Mesothelial cell of epicardium (in vitro differentiated cells): ENCODE measurements around the gene BTG2. TPM values are rescaled to one million over a fixed set of nuclear protein-coding genes. Genes with fewer than 3 reads are reported as not detected.

Experiments used
- DNase-seq, 2 experiments: peaks; one replicate each; pipeline ENCODE4 v3.0.0; 2021; ENCODE audit warnings: low spot score in 2 of 2; ENCODE audit not compliant: unreplicated experiment in 2 of 2
- H3K27ac Mint-ChIP-seq: 2 replicates; pipeline ENCODE4 v1.8.0; 2021; ENCODE audit warnings: mixed read lengths
- H3K27me3 Mint-ChIP-seq: 2 replicates; pipeline ENCODE4 v1.8.0; 2021; ENCODE audit warnings: low read depth, mixed read lengths
- H3K36me3 Mint-ChIP-seq: 2 replicates; pipeline ENCODE4 v1.8.0; 2021; ENCODE audit warnings: mixed read lengths
- H3K4me1 Mint-ChIP-seq: 2 replicates; pipeline ENCODE4 v1.8.0; 2021; ENCODE audit warnings: mixed read lengths
- H3K4me3 Mint-ChIP-seq: 2 replicates; pipeline ENCODE4 v1.8.0; 2021; ENCODE audit warnings: mild to moderate bottlenecking, moderate library complexity, mixed read lengths
- H3K9me3 Mint-ChIP-seq: 2 replicates; pipeline ENCODE4 v1.8.0; 2021; ENCODE audit warnings: mixed read lengths
- CTCF ChIP-seq: fragments of 200-600 bp; sonication (generic); IDR thresholded peaks from one replicate; pipeline ENCODE4 v1.5.0; 2021; ENCODE audit warnings: antibody characterized with exemption; ENCODE audit not compliant: unreplicated experiment
- total RNA-seq: library from RNA; stranded (reverse); gene quantifications from 3 replicates; pipeline ENCODE4 v1.2.1, GENCODE V29; 2021

BTG2 gene
- total RNA-seq, 1 donor from 2014 or later: 186 TPM

GRCh38 chr1:203287898-203288297 is 17.4 kb upstream of the BTG2 start:
- Mint-ChIP-seq H3K36me3 (no peaks in the 10 kb centered on the region), H3K9me3 (no peaks in the 10 kb centered on the region), H3K4me3 (no peak overlapping the region), H3K27me3 (no peaks in the 10 kb centered on the region), H3K27ac (peak overlapping the region; percentile 66), H3K4me1 (peaks cover 52% of the 10 kb centered on the region)
- TF ChIP-seq CTCF: no peak
- DNase-seq: no peak

GRCh38 chr1:203288400-203288799 is 16.9 kb upstream of the BTG2 start:
- H3K4me1 Mint-ChIP-seq: peaks cover 49% of the 10 kb centered on the region

GRCh38 chr1:203289281-203289981 is 15.9 kb upstream of the BTG2 start:
- no peaks in the 10 kb centered on the region for H3K9me3 Mint-ChIP-seq
- DNase-seq: no peak
- no peak for TF ChIP-seq CTCF
- no peak overlapping the region for H3K4me3 Mint-ChIP-seq
- peaks cover 49% of the 10 kb centered on the region for H3K4me1 Mint-ChIP-seq
- no peaks in the 10 kb centered on the region for H3K36me3 Mint-ChIP-seq
- H3K27me3 Mint-ChIP-seq: no peaks in the 10 kb centered on the region
- H3K27ac Mint-ChIP-seq: peak overlapping the region; percentile 99

More at GRCh38 chr1:203288400-203288799, 16.9 kb upstream of the BTG2 start:
- peak overlapping the region; percentile 99 for H3K27ac Mint-ChIP-seq
- H3K27me3 Mint-ChIP-seq: no peaks in the 10 kb centered on the region
- no peak for TF ChIP-seq CTCF
- H3K36me3 Mint-ChIP-seq: no peaks in the 10 kb centered on the region
- DNase-seq: no peak
- no peak overlapping the region for H3K4me3 Mint-ChIP-seq
- no peaks in the 10 kb centered on the region for H3K9me3 Mint-ChIP-seq

GRCh38 chr1:203289982-203290260 is 15.4 kb upstream of the BTG2 start:
- H3K9me3 Mint-ChIP-seq: no peaks in the 10 kb centered on the region
- H3K36me3 Mint-ChIP-seq: no peaks in the 10 kb centered on the region
- TF ChIP-seq CTCF: no peak
- peak overlapping the region; percentile 99 for H3K27ac Mint-ChIP-seq
- DNase-seq: no peak
- no peaks in the 10 kb centered on the region for H3K27me3 Mint-ChIP-seq
- H3K4me3 Mint-ChIP-seq: peak overlapping the region; percentile 33
- peaks cover 53% of the 10 kb centered on the region for H3K4me1 Mint-ChIP-seq

- DNase-seq: peak; percentile 71 to 89
- no peaks in the 10 kb centered on the region for H3K27me3 Mint-ChIP-seq
These were observed 14.8 kb upstream of the BTG2 start for GRCh38 chr1:203290261-203291089.

More at GRCh38 chr1:203290261-203291089, 14.8 kb upstream of the BTG2 start:
- Mint-ChIP-seq H3K9me3 (no peaks in the 10 kb centered on the region), H3K36me3 (no peaks in the 10 kb centered on the region), H3K4me3 (peak overlapping the region; percentile 33), H3K27ac (peak overlapping the region; percentile 99), H3K4me1 (peaks cover 53% of the 10 kb centered on the region)
- no peak for TF ChIP-seq CTCF
